Natural killer cell treated with Interleukin-12 subunit alpha and Interleukin-12 subunit beta and Interleukin-15 and Interleukin-18, amount 100 ng/mL, for 72 hours (primary cell): Measurements from ENCODE around the gene HIVEP1. TPM values are rescaled to one million over a fixed set of nuclear protein-coding genes. Genes with fewer than 3 reads are reported as not detected.

Source experiments
- ATAC-seq, 2 donors: fragments of 150-1000 bp; cut with Tn5 transposase in 1 of 2; sonication (Bioruptor Pico), chemical (Tn5 transposase) in 1 of 2; 2 replicates each; pipeline ENCODE4 v1.10.0; 2021
- DNase-seq: peaks from one replicate; pipeline ENCODE4 v3.0.0; 2022; ENCODE audit warnings: low spot score
- H3K27ac Mint-ChIP-seq, 2 donors: 1 replicate in 1 of 2; 2 replicates in 1 of 2; pipeline ENCODE4 v1.8.0; 2022; ENCODE audit warnings: mixed read lengths in 2 of 2, mild to moderate bottlenecking in 1 of 2, moderate library complexity in 1 of 2
- H3K27me3 Mint-ChIP-seq, 2 donors: 1 replicate in 1 of 2; 2 replicates in 1 of 2; pipeline ENCODE4 v1.8.0; 2022; ENCODE audit warnings: mixed read lengths in 2 of 2
- H3K36me3 Mint-ChIP-seq: one replicate; pipeline ENCODE4 v1.8.0; 2022; ENCODE audit warnings: mixed read lengths
- H3K4me1 Mint-ChIP-seq, 2 donors: 1 replicate in 1 of 2; 2 replicates in 1 of 2; pipeline ENCODE4 v1.8.0; 2022; ENCODE audit warnings: low read depth in 2 of 2, mixed read lengths in 2 of 2, mild to moderate bottlenecking in 1 of 2
- H3K4me3 Mint-ChIP-seq: one replicate; pipeline ENCODE4 v1.8.0; 2022; ENCODE audit warnings: mixed read lengths
- H3K9me3 Mint-ChIP-seq: 2 replicates; pipeline ENCODE4 v1.8.0; 2022; ENCODE audit warnings: mixed read lengths
- total RNA-seq, 2 donors: library from RNA; stranded (reverse); gene quantifications; one replicate each; pipeline ENCODE4 v1.2.3, GENCODE V29; 2022

HIVEP1 gene
- total RNA-seq, 2 donors from 2014 or later: 28.3 to 39.4 TPM

DNA sequence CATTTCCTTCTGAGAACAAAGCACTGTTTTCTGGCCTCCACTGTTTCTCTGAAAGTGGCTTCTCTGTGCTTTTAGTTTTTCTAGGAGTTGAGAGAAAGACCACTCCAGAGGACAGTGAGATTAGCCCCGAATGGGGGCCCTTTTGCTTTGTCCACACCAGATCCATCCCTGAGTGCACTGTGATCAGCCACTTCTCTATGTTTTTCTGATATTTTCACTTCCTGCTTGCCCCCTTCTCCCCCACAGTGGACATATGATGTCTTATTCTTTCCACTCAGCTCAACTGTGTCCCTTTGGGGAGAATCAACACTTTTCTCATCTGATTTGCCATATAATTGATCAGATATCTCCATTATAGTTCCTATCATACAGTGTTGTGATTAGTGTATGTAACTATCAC, 35.6 kb upstream of the HIVEP1 start:
- Mint-ChIP-seq H3K36me3 (no peaks in the 10 kb centered on the region), H3K27me3 (no peaks in the 10 kb centered on the region), H3K4me1 (peaks cover 28 to 31% of the 10 kb centered on the region in 2 donors), H3K9me3 (no peaks in the 10 kb centered on the region), H3K27ac (peak overlapping the region; percentile 21 to 79), H3K4me3 (peak overlapping the region; percentile 2)
- DNase-seq (no peak), ATAC-seq (no peak)

DNA sequence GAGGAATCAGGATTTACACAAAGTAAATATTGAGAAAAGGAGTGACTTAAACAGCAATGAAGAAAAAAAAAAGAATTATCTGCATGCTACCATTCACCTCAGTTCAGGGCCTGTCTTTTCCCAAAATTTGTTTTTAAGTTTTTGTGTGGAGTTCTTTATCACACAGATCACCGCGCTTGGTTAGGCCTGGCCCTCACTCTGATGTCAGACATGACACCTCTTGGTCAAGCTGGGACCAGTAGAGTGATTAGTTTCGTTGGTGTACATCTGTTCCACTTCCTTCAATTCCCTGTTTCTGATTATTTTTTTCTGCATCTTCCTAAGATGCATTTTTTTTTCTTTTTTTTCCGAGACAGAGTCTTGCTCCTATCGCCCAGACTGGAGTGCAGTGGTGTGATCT, 34.9 kb upstream of the HIVEP1 start:
- DNase-seq (no peak), ATAC-seq (no peak)
- Mint-ChIP-seq H3K27me3 (no peaks in the 10 kb centered on the region), H3K36me3 (no peaks in the 10 kb centered on the region), H3K4me1 (peaks cover 27 to 28% of the 10 kb centered on the region in 2 donors), H3K27ac (no peak overlapping the region), H3K9me3 (no peaks in the 10 kb centered on the region), H3K4me3 (no peak overlapping the region)

DNA sequence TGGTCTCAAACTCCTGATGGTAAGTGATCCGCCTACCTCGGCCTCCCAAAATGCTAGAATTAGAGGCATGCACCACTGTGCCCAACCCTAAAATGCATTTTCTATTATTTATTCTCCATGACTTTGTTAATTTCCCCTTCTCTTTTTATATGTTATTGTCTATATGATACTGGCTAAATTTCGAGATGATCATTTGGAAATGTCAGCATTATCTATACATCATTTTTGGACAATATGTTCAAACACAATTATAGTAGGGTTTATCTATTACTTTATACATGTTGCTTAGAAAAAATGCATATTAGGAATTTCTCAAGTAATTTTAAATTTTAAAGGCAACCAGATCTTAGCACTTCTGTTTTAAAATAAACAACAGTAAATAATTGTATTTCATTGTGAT, 34.4 kb upstream of the HIVEP1 start:
- H3K4me1 Mint-ChIP-seq: peaks cover 24 to 28% of the 10 kb centered on the region in 2 donors
- DNase-seq (no peak), ATAC-seq (no peak)
- no peaks in the 10 kb centered on the region for H3K36me3 Mint-ChIP-seq
- H3K4me3 Mint-ChIP-seq: no peak overlapping the region
- no peaks in the 10 kb centered on the region for H3K9me3 Mint-ChIP-seq
- peak overlapping the region in 1 of 2 donors; percentile 64 for H3K27ac Mint-ChIP-seq
- no peaks in the 10 kb centered on the region for H3K27me3 Mint-ChIP-seq

DNA sequence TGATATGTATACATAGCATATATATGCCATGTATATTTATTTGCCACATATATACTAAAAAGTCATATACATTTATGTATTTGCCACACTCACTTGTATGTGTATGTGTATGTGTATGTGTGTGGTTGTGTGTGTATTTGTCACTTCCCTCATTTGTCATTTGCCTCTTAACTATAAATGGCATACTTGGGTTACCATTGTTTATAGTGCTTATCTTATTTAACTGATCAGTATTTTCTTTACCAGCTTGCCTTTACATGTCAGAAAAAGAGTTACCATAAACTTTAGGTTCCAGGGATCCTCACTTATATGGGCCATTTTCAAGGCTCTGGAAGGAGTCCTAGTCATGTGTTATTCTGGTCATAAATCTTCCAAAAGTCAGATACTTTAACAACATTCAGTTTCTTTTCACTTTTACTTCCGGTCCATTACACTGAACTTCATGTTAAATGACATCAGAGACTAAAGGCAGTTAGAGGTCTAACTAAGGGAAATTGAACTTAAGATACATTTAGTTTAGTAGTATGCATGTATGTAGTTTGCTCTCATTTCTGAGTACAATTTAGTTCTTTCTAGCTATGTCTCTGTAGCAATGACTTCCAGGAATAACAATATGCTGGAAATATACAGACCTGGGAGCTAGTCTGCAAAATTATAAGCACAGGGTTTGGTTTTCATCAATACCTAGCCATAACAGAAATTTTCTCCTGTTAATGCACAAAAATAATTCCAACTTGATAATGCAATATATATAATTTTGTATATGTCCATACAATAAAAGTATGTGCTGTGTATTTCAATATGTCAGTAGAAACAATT, 33.7 kb upstream of the HIVEP1 start:
- Mint-ChIP-seq H3K27ac (peak overlapping the region; percentile 64 to 85), H3K9me3 (no peaks in the 10 kb centered on the region), H3K36me3 (no peaks in the 10 kb centered on the region), H3K4me1 (peaks cover 21 to 28% of the 10 kb centered on the region in 2 donors), H3K27me3 (no peaks in the 10 kb centered on the region), H3K4me3 (peak overlapping the region; percentile 57)
- ATAC-seq: no peak
- DNase-seq: no peak

DNA sequence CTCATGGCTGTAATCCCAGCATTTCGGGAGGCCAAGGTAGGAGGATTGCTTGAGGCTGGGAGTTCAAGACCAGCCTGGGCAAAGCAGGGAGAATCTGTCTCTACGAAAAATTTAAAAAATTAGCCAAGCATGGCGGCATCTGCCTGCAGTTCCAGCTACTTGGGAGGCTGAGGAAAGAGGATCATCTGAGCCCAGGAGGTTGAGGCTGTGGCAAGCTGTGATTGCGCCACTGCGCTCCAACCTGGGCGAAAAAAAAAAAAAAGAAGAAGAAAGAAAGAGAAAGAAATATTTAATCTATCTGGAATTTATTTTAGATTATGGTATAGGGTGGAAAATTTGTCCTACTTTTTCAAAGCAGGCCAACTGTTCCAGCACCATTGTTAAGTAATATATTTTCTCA, 32.2 kb upstream of the HIVEP1 start:
- peaks cover 19 to 25% of the 10 kb centered on the region in 2 donors for H3K4me1 Mint-ChIP-seq
- DNase-seq (no peak), ATAC-seq (no peak)
- no peak overlapping the region for H3K27ac Mint-ChIP-seq
- no peak overlapping the region for H3K4me3 Mint-ChIP-seq
- H3K36me3 Mint-ChIP-seq: no peaks in the 10 kb centered on the region
- no peaks in the 10 kb centered on the region for H3K9me3 Mint-ChIP-seq
- H3K27me3 Mint-ChIP-seq: peaks cover 0 to 3% of the 10 kb centered on the region in 2 donors

DNA sequence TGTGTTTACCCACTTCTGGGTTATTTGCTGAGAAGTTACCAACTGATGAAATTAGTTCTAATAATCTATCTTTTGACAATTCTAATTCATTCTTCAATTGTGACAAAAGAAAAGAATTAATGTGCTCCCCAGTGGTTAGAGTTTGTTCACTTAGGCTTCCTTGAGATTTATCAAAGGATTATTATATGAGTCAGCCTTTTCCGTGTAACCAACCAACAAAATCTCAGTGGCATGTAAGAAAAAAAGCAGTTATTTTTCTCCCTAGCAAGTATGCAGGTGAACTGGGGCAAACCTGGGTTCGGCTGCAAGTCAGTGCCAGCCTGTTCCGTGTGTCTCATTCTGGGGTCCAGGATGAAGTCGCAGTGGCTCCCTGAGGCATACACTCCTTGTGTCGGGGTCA, 28.8 kb upstream of the HIVEP1 start:
- Mint-ChIP-seq H3K4me3 (no peak overlapping the region), H3K4me1 (peaks cover 2 to 3% of the 10 kb centered on the region in 2 donors), H3K9me3 (no peaks in the 10 kb centered on the region), H3K27ac (no peak overlapping the region), H3K27me3 (peaks cover 0 to 3% of the 10 kb centered on the region in 2 donors), H3K36me3 (no peaks in the 10 kb centered on the region)
- no peak for ATAC-seq
- DNase-seq: no peak

DNA sequence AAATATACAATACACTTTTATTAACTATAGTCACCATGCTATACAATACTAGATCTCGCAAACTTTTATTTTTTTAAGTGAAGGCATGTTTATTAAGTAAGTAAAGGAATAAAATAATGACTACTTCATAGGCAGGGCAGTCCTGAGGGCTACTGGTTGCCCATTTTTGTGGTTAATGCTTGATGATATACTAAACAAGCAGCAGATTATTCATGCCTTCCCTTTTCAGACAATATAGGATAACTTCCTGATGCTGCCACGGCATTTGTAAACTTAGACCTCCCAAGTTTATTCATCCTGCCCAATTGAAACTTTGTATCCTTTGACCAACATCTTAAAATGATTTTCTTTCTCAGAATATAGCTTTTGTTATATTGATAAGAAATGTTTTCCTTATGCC, 24.7 kb upstream of the HIVEP1 start:
- Mint-ChIP-seq H3K27ac (no peak overlapping the region), H3K9me3 (no peaks in the 10 kb centered on the region)

DNA sequence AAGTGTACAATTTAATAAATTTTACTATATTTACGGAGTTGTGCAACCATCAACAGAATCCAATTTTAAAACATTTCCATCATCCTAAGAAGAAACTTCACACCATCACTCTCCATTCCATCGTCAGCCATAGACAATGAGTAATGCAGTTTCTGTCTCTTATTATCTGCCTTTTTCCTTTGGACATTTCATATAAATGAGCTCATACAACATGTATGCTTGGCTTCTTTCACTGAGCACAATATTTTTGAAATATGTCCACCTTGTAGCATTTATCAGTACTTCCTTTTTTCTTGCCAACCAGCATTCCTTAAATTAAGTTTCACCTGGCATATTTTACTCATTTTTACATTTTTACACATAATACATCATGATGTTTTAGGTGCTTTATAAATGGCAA, 22.7 kb upstream of the HIVEP1 start:
- no peaks in the 10 kb centered on the region for H3K4me1 Mint-ChIP-seq

More for the DNA sequence above, 24.7 kb upstream of the HIVEP1 start:
- DNase-seq (no peak), ATAC-seq (no peak)
- peaks cover 0 to 3% of the 10 kb centered on the region in 2 donors for H3K27me3 Mint-ChIP-seq
- H3K4me1 Mint-ChIP-seq: no peaks in the 10 kb centered on the region
- H3K36me3 Mint-ChIP-seq: no peaks in the 10 kb centered on the region
- no peak overlapping the region for H3K4me3 Mint-ChIP-seq

DNA sequence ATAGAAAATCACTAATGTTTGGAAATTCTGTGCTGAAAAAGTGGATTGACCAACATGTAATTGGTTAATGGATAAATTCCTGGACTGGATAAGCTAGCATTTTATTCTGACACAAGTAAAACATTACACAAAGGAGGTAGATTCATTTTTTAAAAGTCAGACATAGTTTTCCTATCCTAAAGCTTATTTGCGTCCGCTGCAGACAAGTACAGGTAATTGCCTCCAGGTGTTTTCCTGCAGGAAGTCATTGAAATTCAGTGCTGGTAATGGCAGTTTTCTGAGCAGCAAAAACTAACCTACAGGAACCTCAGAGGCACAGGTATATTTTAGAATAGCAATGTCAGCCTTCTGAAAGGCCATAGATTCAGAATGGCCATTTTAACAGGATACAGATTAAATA, 20.0 kb upstream of the HIVEP1 start:
- ATAC-seq (no peak), DNase-seq (no peak)
- Mint-ChIP-seq H3K36me3 (no peaks in the 10 kb centered on the region), H3K27ac (no peak overlapping the region), H3K4me3 (no peak overlapping the region), H3K4me1 (no peaks in the 10 kb centered on the region), H3K9me3 (no peaks in the 10 kb centered on the region), H3K27me3 (no peaks in the 10 kb centered on the region)

More for the DNA sequence above, 22.7 kb upstream of the HIVEP1 start:
- DNase-seq (no peak), ATAC-seq (no peak)
- Mint-ChIP-seq H3K4me3 (no peak overlapping the region), H3K9me3 (no peaks in the 10 kb centered on the region), H3K27ac (no peak overlapping the region), H3K36me3 (no peaks in the 10 kb centered on the region), H3K27me3 (no peaks in the 10 kb centered on the region)

DNA sequence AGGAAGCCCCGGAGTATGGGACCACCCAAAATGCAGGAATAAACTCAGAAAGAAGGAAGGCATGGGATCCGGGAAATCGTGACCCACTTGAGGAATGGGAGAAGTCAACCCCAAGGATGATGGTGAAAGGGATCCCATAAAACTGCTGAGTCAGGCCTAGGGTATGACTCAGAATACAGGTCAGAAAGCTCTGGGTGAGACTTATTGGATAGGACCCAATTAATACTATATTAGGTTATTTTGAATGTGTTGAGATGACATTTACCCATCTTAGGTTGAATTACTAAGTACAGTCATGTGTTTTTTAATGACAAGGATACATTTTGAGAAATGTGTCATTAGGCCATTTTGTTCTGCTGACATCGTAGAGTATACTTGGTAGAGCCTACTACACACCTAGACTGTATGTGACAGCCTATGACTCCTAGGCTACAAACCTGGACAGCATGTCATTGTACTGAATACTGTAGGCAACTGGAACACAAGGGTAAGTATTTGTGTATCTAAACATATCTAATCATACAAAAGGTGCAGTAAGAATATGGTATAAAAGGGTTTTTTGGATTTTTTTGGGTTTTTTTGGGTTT, 17.1 kb upstream of the HIVEP1 start:
- peaks cover 0 to 14% of the 10 kb centered on the region in 2 donors for H3K27me3 Mint-ChIP-seq
- H3K27ac Mint-ChIP-seq: no peak overlapping the region
- no peaks in the 10 kb centered on the region for H3K36me3 Mint-ChIP-seq
- H3K4me1 Mint-ChIP-seq: no peaks in the 10 kb centered on the region
- H3K9me3 Mint-ChIP-seq: no peaks in the 10 kb centered on the region
- no peak for DNase-seq
- H3K4me3 Mint-ChIP-seq: no peak overlapping the region
- no peak for ATAC-seq

DNA sequence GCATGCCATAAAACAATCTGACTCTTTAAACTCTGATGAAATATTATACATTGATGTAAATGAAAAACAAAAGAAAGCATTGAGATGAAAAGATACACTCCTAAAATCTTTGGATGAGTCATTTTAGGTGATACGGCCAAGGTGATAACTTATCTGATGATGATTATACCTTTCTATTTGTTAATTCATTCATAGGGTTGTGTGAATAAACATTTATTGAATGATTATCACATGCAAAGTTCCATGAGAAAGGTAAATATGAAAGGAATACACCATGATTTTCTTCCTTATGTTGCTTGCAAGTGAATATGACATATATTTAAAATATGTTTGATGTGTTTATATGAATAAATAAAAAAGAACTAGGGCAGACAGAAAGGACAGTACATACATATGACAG, 15.4 kb upstream of the HIVEP1 start:
- Mint-ChIP-seq H3K9me3 (no peaks in the 10 kb centered on the region), H3K4me1 (no peaks in the 10 kb centered on the region), H3K27me3 (peaks cover 0 to 15% of the 10 kb centered on the region in 2 donors), H3K27ac (no peak overlapping the region), H3K36me3 (no peaks in the 10 kb centered on the region), H3K4me3 (no peak overlapping the region)
- no peak for DNase-seq
- ATAC-seq: no peak

DNA sequence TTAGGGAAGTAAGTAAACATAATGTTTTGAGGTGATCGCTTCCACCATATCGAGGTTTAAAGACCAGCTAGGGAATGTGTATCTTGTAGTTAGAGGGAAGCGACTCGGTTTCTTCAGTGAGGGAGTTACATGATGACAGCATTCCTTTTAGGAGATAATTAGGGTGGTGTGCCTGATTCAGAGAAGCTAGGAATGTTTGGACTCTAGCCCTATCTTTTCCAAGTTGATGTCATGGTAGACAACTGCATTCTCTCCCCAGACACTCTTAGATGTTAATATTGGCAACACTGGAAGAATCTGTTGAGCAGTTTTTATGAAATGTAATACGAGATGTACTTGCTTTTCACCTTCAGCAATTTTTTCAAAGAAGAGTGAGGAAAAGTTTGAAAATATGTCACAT, 12.9 kb upstream of the HIVEP1 start:
- Mint-ChIP-seq H3K27me3 (peaks cover 0 to 15% of the 10 kb centered on the region in 2 donors), H3K4me1 (no peaks in the 10 kb centered on the region), H3K9me3 (no peaks in the 10 kb centered on the region), H3K36me3 (no peaks in the 10 kb centered on the region), H3K4me3 (no peak overlapping the region), H3K27ac (no peak overlapping the region)
- DNase-seq (no peak), ATAC-seq (no peak)

DNA sequence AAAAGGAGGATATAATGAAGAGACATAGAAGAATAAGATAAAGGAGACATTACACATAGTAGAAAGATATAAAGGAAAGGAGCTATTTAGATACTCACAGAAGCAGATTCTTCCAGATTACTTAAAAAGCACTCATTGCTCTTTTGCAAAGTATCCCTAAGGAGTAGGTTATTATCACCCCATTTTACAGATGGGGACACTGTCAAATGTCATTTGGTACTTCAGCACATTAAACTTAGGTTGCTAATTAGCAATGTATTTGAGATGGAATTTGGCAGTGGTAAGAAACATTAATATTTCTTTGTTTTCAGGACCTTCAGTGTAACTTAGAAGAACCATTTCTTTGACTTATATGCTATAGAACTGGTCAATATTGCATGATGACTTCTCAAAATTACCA, 11.9 kb upstream of the HIVEP1 start:
- H3K4me1 Mint-ChIP-seq: no peaks in the 10 kb centered on the region
- no peak overlapping the region for H3K4me3 Mint-ChIP-seq
- H3K27ac Mint-ChIP-seq: no peak overlapping the region
- ATAC-seq (no peak), DNase-seq (no peak)
- H3K9me3 Mint-ChIP-seq: no peaks in the 10 kb centered on the region
- H3K36me3 Mint-ChIP-seq: no peaks in the 10 kb centered on the region
- peaks cover 0 to 15% of the 10 kb centered on the region in 2 donors for H3K27me3 Mint-ChIP-seq

DNA sequence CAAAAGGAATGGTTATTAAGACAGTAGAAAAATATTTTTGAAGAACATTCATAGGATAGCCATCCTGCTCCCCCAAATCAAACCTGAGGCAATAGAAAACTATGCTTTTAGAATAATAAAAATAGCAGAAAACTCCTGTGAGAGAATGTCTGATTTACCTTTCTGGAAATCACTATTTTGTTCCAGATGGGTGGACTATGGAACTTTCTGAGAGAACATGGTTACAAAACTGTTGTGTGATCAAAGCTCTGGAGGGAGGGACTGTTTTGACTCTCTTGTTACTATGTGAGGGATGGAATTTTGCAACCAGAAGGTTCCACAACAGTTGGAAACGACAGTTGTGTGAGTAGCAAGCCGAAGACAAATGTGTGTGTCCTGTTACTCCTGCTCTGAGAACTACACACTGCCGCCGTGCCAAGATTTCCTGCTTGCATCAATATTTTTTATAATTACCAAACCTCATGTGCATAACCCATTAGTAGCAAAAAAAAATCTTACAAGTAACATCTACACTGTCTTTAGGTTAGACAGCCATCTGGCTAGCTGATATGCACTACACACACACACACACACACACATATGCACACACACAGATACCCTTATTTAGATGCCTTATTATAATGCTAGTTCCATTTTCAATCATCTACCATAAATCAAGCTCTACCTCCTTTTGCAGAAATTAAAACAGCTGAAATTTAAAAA, 11.0 kb upstream of the HIVEP1 start:
- ATAC-seq (no peak), DNase-seq (no peak)
- H3K36me3 Mint-ChIP-seq: no peaks in the 10 kb centered on the region
- no peaks in the 10 kb centered on the region for H3K4me1 Mint-ChIP-seq
- H3K27ac Mint-ChIP-seq: no peak overlapping the region
- no peaks in the 10 kb centered on the region for H3K9me3 Mint-ChIP-seq
- H3K4me3 Mint-ChIP-seq: no peak overlapping the region
- peaks cover 0 to 15% of the 10 kb centered on the region in 2 donors for H3K27me3 Mint-ChIP-seq
